HG03280 (cell line): ENCODE data around the gene CYP21A2.

ENCODE experiments used
- ATAC-seq: cut with Tn5 transposase; IDR thresholded peaks from one replicate; pipeline ENCODE4 v1.9.1; 2021; ENCODE audit warnings: mild to moderate bottlenecking, moderate library complexity; ENCODE audit not compliant: unreplicated experiment

Gene CYP21A2

GRCh38 chr6:32081168-32081990, 43.2 kb downstream of the CYP21A2 start:
- no peak for ATAC-seq

GRCh38 chr6:32082478-32082877, 44.3 kb downstream of the CYP21A2 start:
- no peak for ATAC-seq

GRCh38 chr6:32082935-32083334, 44.7 kb downstream of the CYP21A2 start:
- no peak for ATAC-seq

- ATAC-seq, result no peak
These were observed 45.9 kb downstream of the CYP21A2 start for GRCh38 chr6:32083812-32084768.

- ATAC-seq, result no peak
These were observed 46.6 kb downstream of the CYP21A2 start for GRCh38 chr6:32084780-32085179.

- no peak for ATAC-seq
These were observed 47.7 kb downstream of the CYP21A2 start for GRCh38 chr6:32085759-32086459.

- ATAC-seq, result no peak
These were observed 48.7 kb downstream of the CYP21A2 start for GRCh38 chr6:32086661-32087573.

GRCh38 chr6:32087574-32088486, 49.6 kb downstream of the CYP21A2 start:
- ATAC-seq, result no peak

GRCh38 chr6:32088487-32089049, 50.4 kb downstream of the CYP21A2 start:
- ATAC-seq, result no peak

- no peak for ATAC-seq
These were observed 51.0 kb downstream of the CYP21A2 start for GRCh38 chr6:32089082-32089828.
